IMR-90 (cell line): ENCODE data around the gene SLIT3. TPM values are rescaled to one million over a fixed set of nuclear protein-coding genes. Genes with fewer than 3 reads are reported as not detected.

Experiments
- ATAC-seq: fragments of 200-7000 bp; cut with Tn5 transposase; 2 replicates; pipeline ENCODE4 v1.9.1; 2020; ENCODE audit warnings: low read depth, mild to moderate bottlenecking, moderate library complexity
- BruUV-seq: library from RNA; stranded (reverse); fragments of 400-500 nt; replicated peaks from 2 replicates; lab custom pipeline; 2021; lab: Mats Ljungman, UMichigan
- CTCF ChIA-PET: fragments of 300-600 bp; formaldehyde crosslinking; extraction: SDS; loops from one replicate; lab custom pipeline; 2021; ENCODE audit warnings: antibody characterized with exemption; lab: Yijun Ruan, JAX
- POLR2A ChIA-PET: fragments of 300-600 bp; sonication (Branson Sonifier 250); formaldehyde crosslinking; loops from one replicate; lab custom pipeline; 2022; ENCODE audit warnings: antibody characterized with exemption; ENCODE audit not compliant: unreplicated experiment; lab: Charles Lee
- DNase-seq: peaks from one replicate; pipeline ENCODE4 v3.0.0; 2013
- H2AFZ ChIP-seq: replicated peaks from 2 replicates; pipeline ENCODE3; 2013; ENCODE audit warnings: low read length, mild to moderate bottlenecking; ENCODE audit not compliant: poor library complexity
- H2AK5ac ChIP-seq: 2 replicates; pipeline ENCODE4 v1.6.1; 2013; ENCODE audit warnings: low read depth, low read length, inconsistent platforms
- H2AK9ac ChIP-seq: replicated peaks from 2 replicates; pipeline ENCODE3; 2013; ENCODE audit warnings: mild to moderate bottlenecking, low read depth, low read length, moderate library complexity; ENCODE audit not compliant: poor library complexity
- H2BK120ac ChIP-seq: 2 replicates; pipeline ENCODE4 v1.6.1; 2013; ENCODE audit warnings: low read depth, low read length, inconsistent platforms
- H2BK15ac ChIP-seq: 3 replicates; pipeline ENCODE4 v1.6.1; 2013; ENCODE audit warnings: low read depth, low read length, inconsistent platforms
- H2BK20ac ChIP-seq: 2 replicates; pipeline ENCODE4 v1.6.1; 2013; ENCODE audit warnings: low read depth, mild to moderate bottlenecking, inconsistent platforms, low read length, moderate library complexity
- H2BK5ac ChIP-seq: 2 replicates; pipeline ENCODE4 v1.6.1; 2013; ENCODE audit warnings: mild to moderate bottlenecking, low read depth, low read length, inconsistent platforms; ENCODE audit not compliant: poor library complexity, severe bottlenecking
- H3K14ac ChIP-seq: replicated peaks from 2 replicates; pipeline ENCODE4 v1.6.1; 2013; ENCODE audit warnings: low read depth, low read length, inconsistent platforms
- H3K18ac ChIP-seq: 2 replicates; pipeline ENCODE4 v1.6.1; 2013; ENCODE audit warnings: low read depth, low read length, control low read depth
- H3K23ac ChIP-seq: 2 replicates; pipeline ENCODE4 v1.6.1; 2013; ENCODE audit warnings: low read depth, low read length, inconsistent platforms
- H3K27ac ChIP-seq: 2 replicates; pipeline ENCODE4 v1.5.1; 2013; ENCODE audit warnings: mild to moderate bottlenecking, control low read depth, low read length; ENCODE audit not compliant: insufficient read depth
- H3K27me3 ChIP-seq: 2 replicates; pipeline ENCODE4 v1.6.1; 2013; ENCODE audit warnings: low read length; ENCODE audit not compliant: control insufficient read depth, insufficient read depth
- H3K36me3 ChIP-seq: 2 replicates; pipeline ENCODE4 v1.6.1; 2013; ENCODE audit warnings: low read length, mixed read lengths; ENCODE audit not compliant: control insufficient read depth, insufficient read depth
- H3K4ac ChIP-seq: 2 replicates; pipeline ENCODE4 v1.6.1; 2013; ENCODE audit warnings: low read depth, low read length, inconsistent platforms
- H3K4me1 ChIP-seq: 2 replicates; pipeline ENCODE4 v1.6.1; 2013; ENCODE audit warnings: low read length, mixed read lengths; ENCODE audit not compliant: control insufficient read depth, insufficient read depth
- H3K4me2 ChIP-seq: 2 replicates; pipeline ENCODE4 v1.6.1; 2013; ENCODE audit warnings: low read depth, mild to moderate bottlenecking, control low read depth, low read length, moderate library complexity
- H3K4me3 ChIP-seq: 2 replicates; pipeline ENCODE4 v1.5.1; 2013; ENCODE audit warnings: low read depth, mild to moderate bottlenecking, control low read depth, low read length, moderate library complexity; ENCODE audit not compliant: insufficient read depth
- H3K56ac ChIP-seq: 2 replicates; pipeline ENCODE4 v1.6.1; 2013; ENCODE audit warnings: low read length, inconsistent platforms; ENCODE audit not compliant: insufficient read depth; ENCODE audit errors: extremely low read depth
- H3K79me1 ChIP-seq, 2 experiments: 2 replicates each; pipeline ENCODE4 v1.6.1; 2013; ENCODE audit warnings: low read length in 2 of 2, inconsistent platforms in 1 of 2, low read depth in 1 of 2
- H3K9ac ChIP-seq: 2 replicates; pipeline ENCODE4 v1.6.1; 2013; ENCODE audit warnings: low read depth, low read length, control low read depth
- H3K9me1 ChIP-seq: 2 replicates; pipeline ENCODE4 v1.6.1; 2013; ENCODE audit warnings: low read length, inconsistent platforms; ENCODE audit not compliant: insufficient read depth
- H3K9me3 ChIP-seq: 2 replicates; pipeline ENCODE4 v1.6.1; 2013; ENCODE audit warnings: low read length; ENCODE audit not compliant: control insufficient read depth, insufficient read depth
- H4K20me1 ChIP-seq: 2 replicates; pipeline ENCODE4 v1.6.1; 2013; ENCODE audit warnings: low read length, inconsistent platforms; ENCODE audit not compliant: insufficient read depth
- H4K5ac ChIP-seq: 2 replicates; pipeline ENCODE4 v1.6.1; 2013; ENCODE audit warnings: mild to moderate bottlenecking, low read depth, low read length, control low read depth
- H4K8ac ChIP-seq, 2 experiments: 2 replicates each; pipeline ENCODE4 v1.6.1; 2013; ENCODE audit warnings: low read depth in 2 of 2, low read length in 2 of 2, control low read depth in 1 of 2, inconsistent platforms in 1 of 2
- H4K91ac ChIP-seq: 2 replicates; pipeline ENCODE4 v1.6.1; 2013; ENCODE audit warnings: low read depth, low read length, inconsistent platforms; ENCODE audit not compliant: insufficient read depth
- CEBPB ChIP-seq: IDR thresholded peaks from 2 replicates; pipeline ENCODE4 v1.6.1; 2012; ENCODE audit warnings: low read depth, low read length, improper control_type of control experiment
- CHD1 ChIP-seq: IDR thresholded peaks from 2 replicates; pipeline ENCODE4 v1.6.1; 2012; ENCODE audit warnings: low read depth, low read length, improper control_type of control experiment
- ELK1 ChIP-seq: fragments of 150-350 bp; IDR thresholded peaks from 2 replicates; pipeline ENCODE4 v1.6.1; 2016; ENCODE audit warnings: low read depth, mild to moderate bottlenecking, low read length, moderate library complexity, borderline replicate concordance
- FOS ChIP-seq: fragments of 150-350 bp; IDR thresholded peaks from 2 replicates; pipeline ENCODE4 v1.6.1; 2016; ENCODE audit warnings: low read depth, low read length
- MAFK ChIP-seq: IDR thresholded peaks from 2 replicates; pipeline ENCODE4 v1.6.1; 2012; ENCODE audit warnings: low read depth, low read length, improper control_type of control experiment
- MAZ ChIP-seq: IDR thresholded peaks from 2 replicates; pipeline ENCODE4 v1.6.1; 2012; ENCODE audit warnings: low read depth, mild to moderate bottlenecking, low read length, improper control_type of control experiment, moderate library complexity, borderline replicate concordance
- MXI1 ChIP-seq: IDR thresholded peaks from 2 replicates; pipeline ENCODE4 v1.6.1; 2012; ENCODE audit warnings: low read depth, mild to moderate bottlenecking, low read length, moderate library complexity, borderline replicate concordance
- POLR2A ChIP-seq: IDR thresholded peaks from 2 replicates; pipeline ENCODE4 v1.6.1; 2012; ENCODE audit warnings: mild to moderate bottlenecking, low read depth, low read length
- RAD21 ChIP-seq: IDR thresholded peaks from 2 replicates; pipeline ENCODE4 v1.6.1; 2012; ENCODE audit warnings: low read length, improper control_type of control experiment
- RCOR1 ChIP-seq: IDR thresholded peaks from 2 replicates; pipeline ENCODE4 v1.6.1; 2012; ENCODE audit warnings: mild to moderate bottlenecking, low read length, improper control_type of control experiment; ENCODE audit not compliant: insufficient replicate concordance
- RFX5 ChIP-seq: IDR thresholded peaks from 2 replicates; pipeline ENCODE4 v1.8.0; 2012; ENCODE audit warnings: low read depth, mild to moderate bottlenecking, low read length, moderate library complexity
- SMC3 ChIP-seq: fragments of 150-350 bp; IDR thresholded peaks from 2 replicates; pipeline ENCODE4 v1.6.1; 2016; ENCODE audit warnings: low read depth, mild to moderate bottlenecking, antibody characterized with exemption, low read length, moderate library complexity
- WGBS, 2 experiments: methylation state at CpG; one replicate each; pipeline versions ENCODE4 v1.1.5 to v1.1.7; 2013; ENCODE audit warnings: missing lambda C conversion rate in 2 of 2; ENCODE audit not compliant: insufficient read length in 1 of 2; ENCODE audit errors: extremely low coverage in 2 of 2; 5-methylcytosine and 5-hydroxymethylcytosine counted together
- dilution Hi-C: fragments of 300-500 bp; cut with HindIII; formaldehyde crosslinking; loops from one replicate; pipeline ENCODE4 v1.14.3; 2018; ENCODE audit warnings: low sequenced_read_pairs; ENCODE audit not compliant: unreplicated experiment
- in situ Hi-C: fragments of 300-500 bp; cut with MboI; formaldehyde crosslinking; loops from 3 replicates; pipeline ENCODE4 v1.14.3; 2019; ENCODE audit warnings: low sequenced_read_pairs, inconsistent platforms, mixed read lengths
- intact Hi-C: fragments of 100-400 bp; cut with micrococcal nuclease; formaldehyde crosslinking; loops from 2 replicates; pipeline ENCODE4 v1.10.0; 2022
- polyA plus RNA-seq, 3 experiments: library from polyadenylated mRNA; depleted of rRNA; stranded (reverse); fragments of >200 nt; gene quantifications; 2 replicates each; pipeline ENCODE4 v1.2.3, GENCODE V29; 2012; ENCODE audit warnings: low replicate concordance in 1 of 3
- total RNA-seq: library from RNA; depleted of rRNA; stranded (reverse); fragments of >200 nt; gene quantifications from 2 replicates; pipeline ENCODE4 v1.2.3, GENCODE V29; 2012
- TF ChIP-seq, protein P1 (sequence below): fragments of 150-350 bp; IDR thresholded peaks from 2 replicates; pipeline ENCODE4 v1.6.1; 2017; ENCODE audit warnings: mild to moderate bottlenecking, antibody characterized with exemption, low read length, low read depth
- TF ChIP-seq, protein P2 (sequence below): conservative IDR thresholded peaks from 2 replicates; pipeline ENCODE4 v1.5.1; 2012; ENCODE audit warnings: mild to moderate bottlenecking, low read depth, low read length, improper control_type of control experiment

Gene SLIT3
- total and polyA plus RNA-seq, 2 of the 4 experiments (the other 2 are of a cell fraction): 0.18 to 0.50 TPM

DNA sequence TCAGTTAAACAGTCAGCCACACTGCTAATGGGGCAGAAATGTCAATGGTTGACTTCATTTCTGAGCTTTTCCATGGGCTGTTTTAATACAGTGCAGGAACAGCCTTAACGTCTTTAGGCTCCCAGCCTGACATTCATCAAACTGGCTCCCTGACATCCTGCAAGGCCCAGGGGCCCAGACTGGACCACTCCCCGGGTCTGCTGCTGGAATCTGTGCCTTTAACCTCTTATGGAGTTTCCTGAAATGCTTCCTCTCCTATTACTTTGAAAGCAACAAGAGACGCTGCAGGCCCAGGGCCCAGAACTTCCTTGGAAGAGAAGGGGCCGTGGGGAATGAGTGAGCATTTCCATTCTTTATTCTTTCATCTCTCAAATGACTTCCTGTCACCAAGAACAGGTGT is 504.9 kb downstream of the SLIT3 start:
- Histone ChIP-seq H4K20me1 (no peaks in the 10 kb centered on the region), H2AK5ac (no peak overlapping the region), H3K14ac (no peak overlapping the region), H3K9me1 (no peaks in the 10 kb centered on the region), H3K9ac (no peak overlapping the region), H2AFZ (no peak overlapping the region), H3K56ac (no peak overlapping the region), H2BK120ac (no peak overlapping the region), H3K23ac (no peak overlapping the region), H3K27me3 (no peaks in the 10 kb centered on the region; the same call in 1 of the 2 replicates), H2AK9ac (no peak overlapping the region), H3K4me3 (no peak overlapping the region), H3K79me1 (no peaks in the 10 kb centered on the region), H3K4ac (no peak overlapping the region), H4K5ac (no peak overlapping the region), H2BK15ac (no peak overlapping the region), H4K91ac (no peak overlapping the region), H4K8ac (no peak overlapping the region), H3K27ac (no peak overlapping the region), H2BK20ac (no peak overlapping the region), H3K18ac (no peak overlapping the region), H2BK5ac (no peak overlapping the region), H3K4me2 (no peak overlapping the region), H3K4me1 (no peaks in the 10 kb centered on the region), H3K36me3 (no peaks in the 10 kb centered on the region), H3K9me3 (no peaks in the 10 kb centered on the region)
- in situ Hi-C loops (no loop called here), intact Hi-C loops (no loop called here), dilution Hi-C loops (no loop called here)
- POLR2A ChIA-PET: no interaction called here
- BruUV-seq: no TSS peak
- CTCF ChIA-PET: no interaction called here
- DNase-seq (no peak), ATAC-seq (no peak)
- no peak for TF ChIP-seq ELK1
- TF ChIP-seq MAFK: no peak
- TF ChIP-seq MAZ: no peak
- no peak for TF ChIP-seq CEBPB
- TF ChIP-seq, protein P1, sequence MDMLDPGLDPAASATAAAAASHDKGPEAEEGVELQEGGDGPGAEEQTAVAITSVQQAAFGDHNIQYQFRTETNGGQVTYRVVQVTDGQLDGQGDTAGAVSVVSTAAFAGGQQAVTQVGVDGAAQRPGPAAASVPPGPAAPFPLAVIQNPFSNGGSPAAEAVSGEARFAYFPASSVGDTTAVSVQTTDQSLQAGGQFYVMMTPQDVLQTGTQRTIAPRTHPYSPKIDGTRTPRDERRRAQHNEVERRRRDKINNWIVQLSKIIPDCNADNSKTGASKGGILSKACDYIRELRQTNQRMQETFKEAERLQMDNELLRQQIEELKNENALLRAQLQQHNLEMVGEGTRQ: no peak
- TF ChIP-seq RFX5: no peak
- TF ChIP-seq RCOR1: no peak
- TF ChIP-seq SMC3: no peak
- TF ChIP-seq RAD21: no peak
- no peak for TF ChIP-seq FOS
- no peak for TF ChIP-seq CHD1
- TF ChIP-seq, protein P2, sequence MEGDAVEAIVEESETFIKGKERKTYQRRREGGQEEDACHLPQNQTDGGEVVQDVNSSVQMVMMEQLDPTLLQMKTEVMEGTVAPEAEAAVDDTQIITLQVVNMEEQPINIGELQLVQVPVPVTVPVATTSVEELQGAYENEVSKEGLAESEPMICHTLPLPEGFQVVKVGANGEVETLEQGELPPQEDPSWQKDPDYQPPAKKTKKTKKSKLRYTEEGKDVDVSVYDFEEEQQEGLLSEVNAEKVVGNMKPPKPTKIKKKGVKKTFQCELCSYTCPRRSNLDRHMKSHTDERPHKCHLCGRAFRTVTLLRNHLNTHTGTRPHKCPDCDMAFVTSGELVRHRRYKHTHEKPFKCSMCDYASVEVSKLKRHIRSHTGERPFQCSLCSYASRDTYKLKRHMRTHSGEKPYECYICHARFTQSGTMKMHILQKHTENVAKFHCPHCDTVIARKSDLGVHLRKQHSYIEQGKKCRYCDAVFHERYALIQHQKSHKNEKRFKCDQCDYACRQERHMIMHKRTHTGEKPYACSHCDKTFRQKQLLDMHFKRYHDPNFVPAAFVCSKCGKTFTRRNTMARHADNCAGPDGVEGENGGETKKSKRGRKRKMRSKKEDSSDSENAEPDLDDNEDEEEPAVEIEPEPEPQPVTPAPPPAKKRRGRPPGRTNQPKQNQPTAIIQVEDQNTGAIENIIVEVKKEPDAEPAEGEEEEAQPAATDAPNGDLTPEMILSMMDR: no peak
- no peak for TF ChIP-seq POLR2A
- no peak for TF ChIP-seq MXI1
- WGBS, 2 experiments: 33% methylated on average over 1 of the region's 4 CpGs; no CpG with 5 or more reads in 1 of the 2 experiments
